Spleen (tissue), 7 donors: ENCODE results near the gene SUMO3.

ENCODE experiments used
- CTCF ChIP-seq, 11 experiments: fragments of 200-600 bp in 7 of 11; fragments of 450-650 bp in 4 of 11; sonication (generic) in 4 of 11; IDR thresholded peaks in 8 of 11; conservative IDR thresholded peaks in 3 of 11; 1 replicate in 7 of 11; 2 replicates in 4 of 11; pipeline versions ENCODE4 v1.4.0 to v1.8.0; 2016 to 2021; ENCODE audit warnings: antibody characterized with exemption in 11 of 11, inconsistent platforms in 4 of 11, mild to moderate bottlenecking in 1 of 11
- POLR2A ChIP-seq, 3 donors: fragments of 450-650 bp; IDR thresholded peaks; one replicate each; pipeline ENCODE4 v1.5.1; 2017; ENCODE audit warnings: antibody characterized with exemption in 3 of 3, mild to moderate bottlenecking in 1 of 3
- POLR2AphosphoS5 ChIP-seq, 3 donors: sonication (generic); formaldehyde crosslinking; IDR thresholded peaks; one replicate each; pipeline ENCODE4 v1.5.1; 2017; ENCODE audit warnings: antibody characterized with exemption in 3 of 3
- donor health status: DM: no; HTN: no; CAD: no; lungs with moderate emphysema.
- donor health status: DM: no; HTN: no; CAD: no.
- donor health status: DM: no; HTN: no; CAD: no.

GRCh38 chr21:44842721-44843445 is 25.0 kb upstream of the SUMO3 start:
- TF ChIP-seq POLR2AphosphoS5 (IDR thresholded peaks at IDR 0.05) (no peak), POLR2A (IDR thresholded peaks at IDR 0.05) (no peak), CTCF (IDR thresholded peaks at IDR 0.05 in 8 of 11, conservative IDR thresholded peaks at IDR 0.05 in 3 of 11) (no peak)
